Endothelial cell of umbilical vein (primary cell): ENCODE measurements around the gene RTEL1. TPM values are rescaled to one million over a fixed set of nuclear protein-coding genes. Genes with fewer than 3 reads are reported as not detected.

Experiments
- Bru-seq: library from RNA; stranded (reverse); fragments of 400-500 nt; gene quantifications from one replicate; lab custom pipeline; 2021; lab: Mats Ljungman, UMichigan
- BruChase-seq, 2 experiments: library from RNA; stranded (reverse); fragments of 400-500 nt; gene quantifications; one replicate each; lab custom pipeline; 2021; lab: Mats Ljungman, UMichigan
- BruUV-seq: library from RNA; stranded (reverse); fragments of 400-500 nt; replicated peaks from 2 replicates; lab custom pipeline; 2021; lab: Mats Ljungman, UMichigan
- CTCF ChIA-PET: fragments of 300-600, 350-600 bp; sonication (Branson Sonifier 250); formaldehyde crosslinking; loops from one replicate; lab custom pipeline; 2021; ENCODE audit warnings: antibody characterized with exemption, inconsistent platforms; lab: Charles Lee
- POLR2A ChIA-PET: fragments of 300-600, 350-600 bp; sonication (Branson Sonifier 250); formaldehyde crosslinking; loops from one replicate; lab custom pipeline; 2021; ENCODE audit warnings: antibody characterized with exemption, inconsistent platforms; lab: Charles Lee
- DNase-seq: peaks from one replicate; pipeline ENCODE4 v3.0.0-alpha.2; 2011; ENCODE audit warnings: low read depth, low spot score
- FAIRE-seq: peaks from 2 replicates; lab custom pipeline; 2011; peaks lifted over from hg19 to GRCh38; lab: Jason Lieb, UNC
- H2AFZ ChIP-seq: 2 replicates; pipeline ENCODE4 v1.6.0; 2012; ENCODE audit warnings: low read depth, low read length, control low read depth, inconsistent platforms
- H3K27ac ChIP-seq: 2 replicates; pipeline ENCODE4 v1.5.1; 2011; ENCODE audit warnings: low read depth, mild to moderate bottlenecking, control low read depth, low read length, moderate library complexity; ENCODE audit not compliant: insufficient read depth
- H3K27me3 ChIP-seq, 2 experiments: 2 replicates each; pipeline versions ENCODE4 v1.6.0 to v1.6.1; 2011; ENCODE audit warnings: low read length in 2 of 2, mixed read lengths in 1 of 2; ENCODE audit not compliant: control insufficient read depth in 2 of 2, insufficient read depth in 2 of 2
- H3K36me3 ChIP-seq, 2 experiments: 2 replicates in 1 of 2; 3 replicates in 1 of 2; pipeline ENCODE4 v1.5.1; 2011; ENCODE audit warnings: low read length in 2 of 2, mild to moderate bottlenecking in 1 of 2, moderate library complexity in 1 of 2; ENCODE audit not compliant: control insufficient read depth in 2 of 2, insufficient read depth in 2 of 2; ENCODE audit errors: extremely low read depth in 1 of 2
- H3K4me1 ChIP-seq: 3 replicates; pipeline ENCODE4 v1.5.1; 2011; ENCODE audit warnings: mild to moderate bottlenecking, low read length; ENCODE audit not compliant: control insufficient read depth, insufficient read depth; ENCODE audit errors: extremely low read depth
- H3K4me2 ChIP-seq: 2 replicates; pipeline ENCODE4 v1.6.1; 2011; ENCODE audit warnings: low read length, control low read depth, mixed read lengths; ENCODE audit not compliant: insufficient read depth
- H3K4me3 ChIP-seq, 3 experiments: fragments of 200-600 bp in 1 of 3; sonication (generic), shearing (Covaris generic) in 1 of 3; replicated peaks in 1 of 3; 2 replicates each; pipeline ENCODE4 v1.5.1; 2011 to 2016; ENCODE audit warnings: control low read depth in 3 of 3, low read length in 3 of 3, mild to moderate bottlenecking in 2 of 3, inconsistent platforms in 1 of 3, low read depth in 1 of 3, moderate library complexity in 1 of 3; ENCODE audit not compliant: insufficient read depth in 1 of 3
- H3K79me2 ChIP-seq: 2 replicates; pipeline ENCODE4 v1.6.0; 2012; ENCODE audit warnings: low read length, inconsistent platforms; ENCODE audit not compliant: control insufficient read depth, insufficient read depth
- H3K9ac ChIP-seq: replicated peaks from 2 replicates; pipeline ENCODE3; 2011; ENCODE audit warnings: low read length, control low read depth; ENCODE audit not compliant: insufficient read depth; ENCODE audit errors: extremely low read depth
- H3K9me1 ChIP-seq: replicated peaks from 3 replicates; pipeline ENCODE4 v1.6.0; 2011; ENCODE audit warnings: mild to moderate bottlenecking, low read length; ENCODE audit not compliant: control insufficient read depth, insufficient read depth; ENCODE audit errors: extremely low read depth
- H3K9me3 ChIP-seq: replicated peaks from 2 replicates; pipeline ENCODE4 v1.5.1; 2012; ENCODE audit warnings: low read length, inconsistent platforms; ENCODE audit not compliant: control insufficient read depth, insufficient read depth
- H4K20me1 ChIP-seq: replicated peaks from 2 replicates; pipeline ENCODE3; 2011; ENCODE audit warnings: mild to moderate bottlenecking, low read length; ENCODE audit not compliant: control insufficient read depth, insufficient read depth; ENCODE audit errors: extremely low read depth
- EZH2 ChIP-seq: IDR thresholded peaks from 2 replicates; pipeline ENCODE4 v1.6.1; 2012; ENCODE audit warnings: borderline replicate concordance, low read depth, mild to moderate bottlenecking, moderate library complexity, low read length, inconsistent platforms; ENCODE audit not compliant: severe bottlenecking
- GATA2 ChIP-seq: IDR thresholded peaks from 2 replicates; pipeline ENCODE4 v1.7.0; 2011; ENCODE audit warnings: low read depth, mild to moderate bottlenecking, moderate library complexity, mixed read lengths, low read length; ENCODE audit not compliant: insufficient read length, insufficient read depth
- JUN ChIP-seq: IDR thresholded peaks from 2 replicates; pipeline ENCODE4 v1.6.1; 2011; ENCODE audit warnings: borderline replicate concordance, low read depth; ENCODE audit not compliant: insufficient read length, insufficient read depth
- POLR2A ChIP-seq: IDR thresholded peaks from 2 replicates; pipeline ENCODE4 v1.6.1; 2012; ENCODE audit warnings: low read depth, mild to moderate bottlenecking, control low read depth, low read length
- POLR2AphosphoS5 ChIP-seq: IDR thresholded peaks from 2 replicates; pipeline ENCODE4 v1.6.1; 2012; ENCODE audit warnings: low read depth, mild to moderate bottlenecking, control low read depth, low read length, moderate library complexity; ENCODE audit not compliant: insufficient read depth
- dilution Hi-C: fragments of 300-500 bp; cut with MboI; formaldehyde crosslinking; loops from one replicate; pipeline ENCODE4 v1.15.0; 2019; ENCODE audit warnings: low sequenced_read_pairs; ENCODE audit not compliant: extremely low pct_ligation_motif_present
- intact Hi-C: fragments of 100-400 bp; cut with micrococcal nuclease; formaldehyde crosslinking; loops from one replicate; pipeline ENCODE4 v1.10.0; 2022
- long read RNA-seq: library from polyadenylated mRNA; stranded (forward); transcript quantifications from one replicate; pipeline ENCODE4 v2.0.0, GENCODE V29; 2021
- polyA minus RNA-seq, 3 experiments: library from RNA; depleted of rRNA, polyadenylated mRNA; stranded (reverse); fragments of >200 nt; gene quantifications; 1 replicate in 1 of 3; 2 replicates in 2 of 3; pipeline ENCODE4 v1.2.3, GENCODE V29; 2011
- polyA plus RNA-seq, 4 experiments: library from polyadenylated mRNA; depleted of rRNA in 3 of 4; stranded (reverse) in 3 of 4; unstranded in 1 of 4; fragments of >200 nt; gene quantifications; 2 replicates each; pipeline versions ENCODE4 v1.2.1 to v1.2.3, GENCODE V29; 2011 to 2012; ENCODE audit warnings: missing spikeins in 1 of 4
- total RNA-seq: library from RNA; stranded (reverse); gene quantifications from 2 replicates; pipeline ENCODE4 v1.2.3, GENCODE V29; 2021

The RTEL1 gene, protein sequence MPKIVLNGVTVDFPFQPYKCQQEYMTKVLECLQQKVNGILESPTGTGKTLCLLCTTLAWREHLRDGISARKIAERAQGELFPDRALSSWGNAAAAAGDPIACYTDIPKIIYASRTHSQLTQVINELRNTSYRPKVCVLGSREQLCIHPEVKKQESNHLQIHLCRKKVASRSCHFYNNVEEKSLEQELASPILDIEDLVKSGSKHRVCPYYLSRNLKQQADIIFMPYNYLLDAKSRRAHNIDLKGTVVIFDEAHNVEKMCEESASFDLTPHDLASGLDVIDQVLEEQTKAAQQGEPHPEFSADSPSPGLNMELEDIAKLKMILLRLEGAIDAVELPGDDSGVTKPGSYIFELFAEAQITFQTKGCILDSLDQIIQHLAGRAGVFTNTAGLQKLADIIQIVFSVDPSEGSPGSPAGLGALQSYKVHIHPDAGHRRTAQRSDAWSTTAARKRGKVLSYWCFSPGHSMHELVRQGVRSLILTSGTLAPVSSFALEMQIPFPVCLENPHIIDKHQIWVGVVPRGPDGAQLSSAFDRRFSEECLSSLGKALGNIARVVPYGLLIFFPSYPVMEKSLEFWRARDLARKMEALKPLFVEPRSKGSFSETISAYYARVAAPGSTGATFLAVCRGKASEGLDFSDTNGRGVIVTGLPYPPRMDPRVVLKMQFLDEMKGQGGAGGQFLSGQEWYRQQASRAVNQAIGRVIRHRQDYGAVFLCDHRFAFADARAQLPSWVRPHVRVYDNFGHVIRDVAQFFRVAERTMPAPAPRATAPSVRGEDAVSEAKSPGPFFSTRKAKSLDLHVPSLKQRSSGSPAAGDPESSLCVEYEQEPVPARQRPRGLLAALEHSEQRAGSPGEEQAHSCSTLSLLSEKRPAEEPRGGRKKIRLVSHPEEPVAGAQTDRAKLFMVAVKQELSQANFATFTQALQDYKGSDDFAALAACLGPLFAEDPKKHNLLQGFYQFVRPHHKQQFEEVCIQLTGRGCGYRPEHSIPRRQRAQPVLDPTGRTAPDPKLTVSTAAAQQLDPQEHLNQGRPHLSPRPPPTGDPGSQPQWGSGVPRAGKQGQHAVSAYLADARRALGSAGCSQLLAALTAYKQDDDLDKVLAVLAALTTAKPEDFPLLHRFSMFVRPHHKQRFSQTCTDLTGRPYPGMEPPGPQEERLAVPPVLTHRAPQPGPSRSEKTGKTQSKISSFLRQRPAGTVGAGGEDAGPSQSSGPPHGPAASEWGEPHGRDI (N-terminal part only)
- total RNA-seq = 38.6 and 44.9 TPM in 2 replicates
- polyA plus RNA-seq = 17.0 and 20.6 TPM in 2 replicates
- 8.4 and 10.6 TPM in 2 replicates for polyA plus RNA-seq (2011; cell fraction: cytosol; rRNA removed)
- 206 and 223 TPM in 2 replicates for polyA plus RNA-seq (2011; cell fraction: nucleus; rRNA removed)
- 14.0 and 23.2 TPM in 2 replicates for polyA plus RNA-seq (2012)
- 53.6 and 72.9 TPM in 2 replicates for polyA minus RNA-seq
- 11.4 TPM for polyA minus RNA-seq (2011; cell fraction: cytosol; rRNA and poly(A)+ RNA removed)
- polyA minus RNA-seq (2011; cell fraction: nucleus; rRNA and poly(A)+ RNA removed) = 67.0 and 69.2 TPM in 2 replicates
- Bru-seq, nascent RNA = percentile 47 among the genes with signal in this experiment
- BruChase-seq, experiment 1, labeled RNA remaining after a 6-hour chase = percentile 71 among the genes with signal in this experiment
- percentile 56 among the genes with signal in this experiment for BruChase-seq, experiment 2, labeled RNA remaining after a 2-hour chase
- long read RNA-seq, full-length matches to known transcripts = 7 of 36 reads
- long read RNA-seq, partial matches to known transcripts = 12 of 36 reads
- long read RNA-seq, other reads (novel, unspliced or antisense) = 17 of 36 reads

DNA sequence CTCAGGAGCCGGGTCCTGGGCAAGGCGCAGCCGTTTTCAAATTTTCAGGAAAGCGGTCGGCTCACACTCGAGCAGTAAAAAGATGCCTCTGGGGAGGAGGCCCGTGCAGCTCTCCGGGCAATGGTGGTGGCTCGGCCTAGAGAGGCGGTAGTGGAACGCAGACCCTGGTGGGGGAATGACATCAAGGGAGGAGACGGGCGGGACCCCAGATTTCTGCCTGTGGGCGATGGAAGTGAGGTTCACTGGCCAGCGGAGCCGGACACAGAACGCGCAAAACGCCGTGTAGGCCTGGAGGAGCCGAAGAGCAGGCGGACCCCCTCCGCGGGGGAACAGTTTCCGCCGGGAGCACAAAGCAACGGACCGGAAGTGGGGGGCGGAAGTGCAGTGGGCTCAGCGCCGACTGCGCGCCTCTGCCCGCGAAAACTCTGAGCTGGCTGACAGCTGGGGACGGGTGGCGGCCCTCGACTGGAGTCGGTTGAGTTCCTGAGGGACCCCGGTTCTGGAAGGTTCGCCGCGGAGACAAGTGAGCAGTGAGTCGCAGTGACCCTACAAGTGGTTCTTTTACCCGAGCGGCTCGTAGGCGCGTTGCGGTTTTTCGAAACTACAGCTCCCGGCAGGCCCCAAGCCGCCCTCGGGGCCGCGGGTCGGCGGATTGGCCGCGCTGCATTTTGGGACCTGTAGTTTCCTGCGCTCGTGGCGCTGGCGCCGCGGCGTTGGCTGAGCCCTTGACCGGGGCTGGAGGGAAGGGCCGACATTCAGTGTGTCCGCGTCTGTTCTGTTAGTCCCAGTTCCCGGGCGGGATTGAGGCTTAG, at the start of gene RTEL1:
Gene RTEL1, plus strand, starts transcription at position 376 of the 812 bp plus-strand sequence. CDS start 1,091 bp downstream, outside the sequence.
- TSS peak; percentile 40 for BruUV-seq

More for the DNA sequence above, at the start of gene RTEL1:
- Histone ChIP-seq H3K36me3 (peaks cover 0 to 12% of the 10 kb centered on the region in 2 experiments), H3K9me1 (no peaks in the 10 kb centered on the region), H3K9me3 (no peaks in the 10 kb centered on the region), H3K9ac (peak within 1 kb of the TSS; percentile 61), H2AFZ (peak within 1 kb of the TSS; percentile 87), H3K27ac (peak within 1 kb of the TSS; percentile 50), H3K27me3 (no peaks in the 10 kb centered on the region), H3K79me2 (peaks cover 15% of the 10 kb centered on the region), H4K20me1 (no peaks in the 10 kb centered on the region), H3K4me1 (peaks cover 10% of the 10 kb centered on the region), H3K4me2 (peak within 1 kb of the TSS; percentile 75), H3K4me3 (peak within 1 kb of the TSS; percentile 60 to 83 (median 62))
- peak; percentile 93 for FAIRE-seq
- dilution Hi-C loops (no loop called here), intact Hi-C loops (loop anchor here (1.0 to 2.0 kb wide), 6 partner anchors 24 to 206 kb away; partner anchors contain the start of gene ARFRP1)
- POLR2A ChIA-PET = interaction anchor here (0.7 to 1.1 kb wide), 5 partner anchors 16 to 138 kb away, joined by 3 to 6 read pairs (median 3); partner anchors contain the start of genes ARFRP1, PPDPF and ZGPAT
- DNase-seq = peak; percentile 93
- CTCF ChIA-PET = interaction anchor here (1.0 to 2.6 kb wide), 6 partner anchors 11 to 83 kb away, joined by 3 to 17 read pairs (median 8); partner anchors contain the start of genes ARFRP1 and ZGPAT
- TF ChIP-seq JUN (no peak), POLR2A (peak; percentile 54), EZH2 (no peak), GATA2 (no peak), POLR2AphosphoS5 (peak; percentile 53)
